ENCODE data around the gene IQSEC1. TPM values are rescaled to one million over a fixed set of nuclear protein-coding genes. Genes with fewer than 3 reads are reported as not detected.
A peak's percentile ranks its signal among the peaks of the same experiment; 100 is the strongest.

Gene IQSEC1
- total RNA-seq, 2 donors from 2014 or later, result 38.0 to 62.9 TPM

DNA sequence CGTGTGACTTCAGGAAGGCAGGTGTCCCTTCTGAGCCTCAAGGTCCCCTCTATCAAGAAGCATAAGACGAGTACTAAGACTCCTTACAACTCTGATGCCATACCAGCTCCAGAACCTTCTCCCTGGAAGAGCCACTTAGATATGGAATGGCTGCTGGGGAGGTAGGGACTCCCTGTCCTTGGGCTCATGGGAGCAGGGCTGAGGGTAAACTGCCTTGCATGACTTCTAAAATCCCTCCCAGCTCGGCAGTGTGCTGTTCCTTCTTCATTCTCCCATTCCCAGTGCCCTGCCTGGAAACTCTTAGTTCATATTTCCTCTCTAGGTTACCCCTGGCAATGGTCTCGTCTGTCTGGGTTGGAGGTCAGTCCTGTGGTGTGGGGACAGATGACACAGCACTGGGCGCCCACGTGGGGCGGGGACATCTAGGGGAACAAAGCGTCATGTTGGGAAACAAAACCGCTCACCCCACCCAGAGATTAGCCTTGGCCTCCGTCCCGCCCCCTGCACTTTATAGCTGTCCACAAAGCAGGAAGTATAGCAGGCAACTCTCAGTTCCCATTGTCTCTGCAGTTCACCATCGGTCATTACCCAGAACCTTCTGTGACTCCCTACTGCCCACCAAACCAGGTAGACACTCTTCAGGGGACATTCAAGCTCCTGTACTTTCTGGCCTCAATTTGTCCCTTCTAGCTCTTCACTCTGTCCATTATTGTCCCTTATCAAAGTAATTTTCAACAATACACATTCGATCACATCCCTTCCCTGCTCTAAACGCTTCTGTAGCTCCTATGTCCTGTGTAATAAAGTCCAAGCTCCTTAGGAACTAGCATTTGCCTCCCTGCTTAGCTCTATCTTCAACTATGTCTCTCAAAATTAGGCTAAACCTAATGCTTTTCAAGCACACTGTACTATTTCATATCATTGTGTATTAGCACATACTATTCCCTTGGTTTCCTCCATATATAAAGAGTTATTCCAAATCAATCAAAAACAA lies 73.8 kb downstream of the IQSEC1 start:
- Mint-ChIP-seq H3K9me3 (no peaks in the 10 kb centered on the region), H3K4me3 (peak overlapping the region; percentile 0), H3K27me3 (no peaks in the 10 kb centered on the region), H3K36me3 (ENCODE audit: low read depth) (peaks cover 74% of the 10 kb centered on the region), H3K27ac (peak overlapping the region; percentile 37), H3K4me1 (peaks cover 56% of the 10 kb centered on the region)
- ATAC-seq (replicated peaks), result no peak

GRCh38 chr3:12998648-12999047 lies 74.6 kb downstream of the IQSEC1 start:
- H3K9me3 Mint-ChIP-seq, result no peaks in the 10 kb centered on the region
- no peaks in the 10 kb centered on the region for H3K27me3 Mint-ChIP-seq
- H3K36me3 Mint-ChIP-seq (ENCODE audit: low read depth), result peaks cover 74% of the 10 kb centered on the region
- ATAC-seq (replicated peaks), result no peak
- H3K27ac Mint-ChIP-seq, result peak overlapping the region; percentile 37
- no peak overlapping the region for H3K4me3 Mint-ChIP-seq
- H3K4me1 Mint-ChIP-seq, result peaks cover 49% of the 10 kb centered on the region

- H3K27ac Mint-ChIP-seq, result no peak overlapping the region
- H3K4me1 Mint-ChIP-seq, result peaks cover 36% of the 10 kb centered on the region
- H3K9me3 Mint-ChIP-seq, result no peaks in the 10 kb centered on the region
- no peak for ATAC-seq (replicated peaks)
- H3K36me3 Mint-ChIP-seq (ENCODE audit: low read depth), result peaks cover 70% of the 10 kb centered on the region
- no peak overlapping the region for H3K4me3 Mint-ChIP-seq
- H3K27me3 Mint-ChIP-seq, result no peaks in the 10 kb centered on the region
Measured at GRCh38 chr3:12997387-12997786, 75.8 kb downstream of the IQSEC1 start.

- H3K4me1 Mint-ChIP-seq, result peaks cover 32% of the 10 kb centered on the region
- H3K27ac Mint-ChIP-seq, result no peak overlapping the region
Measured at GRCh38 chr3:12996181-12996506, 77.1 kb downstream of the IQSEC1 start.

DNA sequence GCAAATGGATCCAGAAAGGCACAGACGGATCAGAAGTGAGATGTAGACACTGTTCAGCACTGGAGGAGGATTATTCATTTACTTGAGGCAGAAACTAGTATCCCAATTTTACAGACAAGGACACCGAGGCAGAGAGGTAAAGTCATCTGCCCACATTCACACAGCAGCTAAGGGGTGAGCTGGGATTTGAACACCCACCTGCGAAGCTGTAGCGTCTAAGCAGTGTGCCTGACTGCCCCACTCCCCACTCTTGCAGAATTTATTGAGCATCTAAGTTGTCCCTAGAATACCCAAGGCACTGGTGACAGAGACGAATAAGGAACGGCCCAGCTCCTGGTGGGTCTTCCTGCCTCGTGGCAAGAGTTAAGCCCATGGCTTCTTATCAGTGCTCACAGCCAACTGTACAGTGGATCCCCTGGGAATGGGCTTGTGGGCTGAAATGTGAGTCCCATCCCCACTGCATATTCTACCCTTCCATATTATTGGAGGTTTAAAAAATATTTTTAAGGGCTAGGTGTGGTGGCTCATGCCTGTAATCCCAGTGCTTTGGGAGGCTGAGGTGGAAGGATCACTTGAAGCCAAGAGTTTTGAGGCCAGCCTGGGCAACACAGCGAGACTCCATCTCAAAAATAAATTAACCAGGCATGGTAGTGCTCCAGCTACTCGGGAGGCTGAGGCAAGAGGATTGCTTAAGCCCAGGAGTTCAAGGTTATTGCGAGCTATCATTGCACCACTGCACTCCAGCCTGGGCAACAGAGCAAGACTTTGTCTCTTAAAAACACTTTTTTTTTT lies 77.6 kb downstream of the IQSEC1 start:
- Mint-ChIP-seq H3K4me1 (peaks cover 37% of the 10 kb centered on the region), H3K4me3 (peak overlapping the region; percentile 90), H3K9me3 (no peaks in the 10 kb centered on the region), H3K36me3 (ENCODE audit: low read depth) (peaks cover 55% of the 10 kb centered on the region), H3K27ac (peak overlapping the region; percentile 92), H3K27me3 (no peaks in the 10 kb centered on the region)
- ATAC-seq (replicated peaks), result no peak

More at GRCh38 chr3:12996181-12996506, 77.1 kb downstream of the IQSEC1 start:
- peaks cover 58% of the 10 kb centered on the region for H3K36me3 Mint-ChIP-seq (ENCODE audit: low read depth)
- H3K4me3 Mint-ChIP-seq, result no peak overlapping the region
- H3K27me3 Mint-ChIP-seq, result no peaks in the 10 kb centered on the region
- H3K9me3 Mint-ChIP-seq, result no peaks in the 10 kb centered on the region
- no peak for ATAC-seq (replicated peaks)

GRCh38 chr3:12994607-12995388 lies 78.4 kb downstream of the IQSEC1 start:
- peak; percentile 88 for ATAC-seq (replicated peaks)
- H3K36me3 Mint-ChIP-seq (ENCODE audit: low read depth), result peaks cover 47% of the 10 kb centered on the region
- no peaks in the 10 kb centered on the region for H3K9me3 Mint-ChIP-seq
- no peaks in the 10 kb centered on the region for H3K27me3 Mint-ChIP-seq
- peak overlapping the region; percentile 92 for H3K27ac Mint-ChIP-seq
- H3K4me3 Mint-ChIP-seq, result peak overlapping the region; percentile 90
- peaks cover 42% of the 10 kb centered on the region for H3K4me1 Mint-ChIP-seq

GRCh38 chr3:12994357-12994606 lies 78.9 kb downstream of the IQSEC1 start:
- Mint-ChIP-seq H3K9me3 (no peaks in the 10 kb centered on the region), H3K27me3 (no peaks in the 10 kb centered on the region), H3K27ac (peak overlapping the region; percentile 92), H3K36me3 (ENCODE audit: low read depth) (peaks cover 45% of the 10 kb centered on the region), H3K4me1 (peaks cover 36% of the 10 kb centered on the region), H3K4me3 (peak overlapping the region; percentile 90)
- ATAC-seq (replicated peaks), result peak; percentile 52

DNA sequence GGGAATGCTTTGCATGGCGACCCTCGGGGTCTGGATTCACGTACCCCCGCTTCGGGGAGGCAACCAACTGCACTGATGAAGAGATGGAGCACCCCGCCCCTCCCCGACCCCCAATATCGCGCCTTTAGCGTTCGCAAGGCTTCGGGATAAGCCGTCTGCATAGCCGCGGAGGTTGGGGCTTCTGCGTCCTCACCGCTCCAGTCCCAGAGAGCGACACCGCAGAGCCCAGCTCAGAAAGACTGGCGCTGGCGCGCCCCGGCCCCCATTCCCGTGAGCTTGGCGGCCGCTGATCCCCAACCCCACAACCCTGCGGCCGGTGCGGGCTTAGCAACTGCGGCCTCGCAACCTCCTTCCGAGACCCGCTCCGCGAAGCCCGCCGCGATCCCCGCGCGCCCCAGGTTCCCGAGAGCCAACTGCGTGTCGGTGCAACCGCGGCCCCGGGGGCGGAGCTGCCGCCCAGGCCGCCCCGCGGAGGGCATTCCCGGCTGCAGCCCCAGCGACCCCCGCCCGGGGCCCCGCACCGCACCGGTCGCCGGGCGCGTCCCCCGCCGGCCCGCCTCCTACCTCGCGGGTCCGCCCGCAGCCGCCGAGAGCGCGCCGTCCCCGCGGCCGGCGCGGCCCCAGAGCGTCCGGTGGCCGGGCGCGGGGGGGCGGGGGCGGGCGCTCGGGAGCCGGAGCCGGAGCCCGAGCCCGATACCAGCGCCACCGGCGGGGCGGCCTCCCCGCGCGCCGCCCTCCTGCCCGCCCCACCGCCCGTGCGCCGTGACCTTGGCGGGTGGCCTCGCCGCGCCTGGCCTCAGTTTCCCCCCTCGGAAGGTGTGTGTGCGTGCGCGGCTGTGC lies 79.5 kb downstream of the IQSEC1 start:
- no peaks in the 10 kb centered on the region for H3K9me3 Mint-ChIP-seq
- peaks cover 38% of the 10 kb centered on the region for H3K4me1 Mint-ChIP-seq
- H3K27me3 Mint-ChIP-seq, result no peaks in the 10 kb centered on the region
- H3K27ac Mint-ChIP-seq, result no peak overlapping the region
- peak overlapping the region; percentile 90 for H3K4me3 Mint-ChIP-seq
- peak; percentile 30 for ATAC-seq (replicated peaks)
- peaks cover 39% of the 10 kb centered on the region for H3K36me3 Mint-ChIP-seq (ENCODE audit: low read depth)

DNA sequence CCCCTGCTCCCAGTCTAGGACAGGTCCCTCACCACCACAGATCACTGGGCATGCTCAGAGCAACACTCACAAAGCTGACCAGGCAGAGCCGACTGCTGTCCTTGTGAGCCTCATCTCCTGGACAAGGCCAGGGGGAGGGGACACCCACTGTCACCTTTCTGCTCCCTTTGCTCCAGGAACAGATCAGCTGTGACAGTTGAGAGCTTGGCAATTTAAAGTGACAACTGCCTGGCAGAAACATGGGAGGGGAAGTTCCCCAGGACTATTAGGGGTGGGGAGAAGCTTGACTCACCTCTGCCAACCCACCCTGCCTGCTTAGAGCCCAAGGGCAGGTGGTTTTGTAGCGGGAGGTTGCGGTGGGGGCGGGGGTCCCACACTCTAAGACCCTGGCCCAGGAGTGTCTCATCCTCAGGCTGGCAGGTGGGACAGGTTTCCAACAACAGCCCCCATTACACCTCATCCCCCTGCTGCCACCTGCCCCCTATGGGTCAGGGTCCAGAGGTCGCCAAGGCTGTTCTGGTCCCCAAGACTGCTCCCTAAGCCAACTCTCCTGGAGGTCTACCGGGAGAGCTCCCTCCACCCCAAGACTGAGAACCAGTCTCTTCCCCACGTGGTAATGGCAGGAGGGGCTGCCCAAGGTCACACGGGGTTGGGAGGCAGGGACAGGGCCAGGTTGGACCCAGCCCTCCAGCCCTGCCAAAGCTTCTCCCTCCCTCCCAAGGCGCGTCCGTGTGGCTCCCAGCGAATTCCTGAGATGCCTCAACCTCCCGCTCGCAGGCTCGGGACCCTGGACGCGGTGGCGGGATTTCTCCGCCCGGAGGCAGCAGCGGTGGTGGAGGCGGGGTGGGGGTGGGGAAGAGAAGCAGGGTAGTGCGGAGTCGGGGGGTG lies 80.4 kb downstream of the IQSEC1 start:
- peaks cover 34% of the 10 kb centered on the region for H3K4me1 Mint-ChIP-seq
- no peaks in the 10 kb centered on the region for H3K27me3 Mint-ChIP-seq
- no peaks in the 10 kb centered on the region for H3K9me3 Mint-ChIP-seq
- peak overlapping the region; percentile 55 for H3K4me3 Mint-ChIP-seq
- ATAC-seq (replicated peaks), result peak; percentile 20
- H3K27ac Mint-ChIP-seq, result no peak overlapping the region
- peaks cover 31% of the 10 kb centered on the region for H3K36me3 Mint-ChIP-seq (ENCODE audit: low read depth)

GRCh38 chr3:12991861-12992281 lies 81.4 kb downstream of the IQSEC1 start:
- Mint-ChIP-seq H3K36me3 (ENCODE audit: low read depth) (peaks cover 27% of the 10 kb centered on the region), H3K4me3 (no peak overlapping the region), H3K27me3 (no peaks in the 10 kb centered on the region), H3K4me1 (peaks cover 40% of the 10 kb centered on the region), H3K27ac (no peak overlapping the region), H3K9me3 (no peaks in the 10 kb centered on the region)
- ATAC-seq (replicated peaks), result no peak

DNA sequence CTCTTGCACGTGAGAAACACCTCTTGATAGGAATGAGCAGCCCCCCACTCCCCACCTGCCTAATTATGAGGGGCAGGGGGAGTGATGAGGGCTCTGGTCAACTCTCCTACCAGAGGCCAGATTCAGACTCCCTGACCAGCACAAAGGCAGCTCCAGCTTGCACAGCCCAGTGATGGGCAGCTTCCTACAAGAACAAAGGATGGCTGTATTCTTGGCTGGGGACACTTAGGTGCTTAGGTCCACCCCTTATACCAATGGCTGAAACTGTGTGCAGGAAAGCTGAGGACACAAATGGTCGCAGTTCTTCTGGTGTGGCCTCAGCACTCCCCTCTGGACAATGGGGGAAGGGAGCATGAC lies 81.8 kb downstream of the IQSEC1 start:
- no peak for ATAC-seq (replicated peaks)
- no peak overlapping the region for H3K4me3 Mint-ChIP-seq
- peaks cover 36% of the 10 kb centered on the region for H3K4me1 Mint-ChIP-seq
- H3K9me3 Mint-ChIP-seq, result no peaks in the 10 kb centered on the region
- H3K27ac Mint-ChIP-seq, result no peak overlapping the region
- H3K27me3 Mint-ChIP-seq, result no peaks in the 10 kb centered on the region
- peaks cover 23% of the 10 kb centered on the region for H3K36me3 Mint-ChIP-seq (ENCODE audit: low read depth)

- H3K9me3 Mint-ChIP-seq, result no peaks in the 10 kb centered on the region
- H3K27me3 Mint-ChIP-seq, result no peaks in the 10 kb centered on the region
- peak overlapping the region; percentile 15 for H3K27ac Mint-ChIP-seq
- peaks cover 17% of the 10 kb centered on the region for H3K36me3 Mint-ChIP-seq (ENCODE audit: low read depth)
- ATAC-seq (replicated peaks), result no peak
- H3K4me1 Mint-ChIP-seq, result peaks cover 34% of the 10 kb centered on the region
- no peak overlapping the region for H3K4me3 Mint-ChIP-seq
Measured at GRCh38 chr3:12990781-12991480, 82.3 kb downstream of the IQSEC1 start.
